Measurements from ENCODE around the gene OMP. TPM values are rescaled to one million over a fixed set of nuclear protein-coding genes. Genes with fewer than 3 reads are reported as not detected.

The OMP gene
- total RNA-seq, 2 donors from 2014 or later, result 0.76 TPM; not detected in 1

DNA sequence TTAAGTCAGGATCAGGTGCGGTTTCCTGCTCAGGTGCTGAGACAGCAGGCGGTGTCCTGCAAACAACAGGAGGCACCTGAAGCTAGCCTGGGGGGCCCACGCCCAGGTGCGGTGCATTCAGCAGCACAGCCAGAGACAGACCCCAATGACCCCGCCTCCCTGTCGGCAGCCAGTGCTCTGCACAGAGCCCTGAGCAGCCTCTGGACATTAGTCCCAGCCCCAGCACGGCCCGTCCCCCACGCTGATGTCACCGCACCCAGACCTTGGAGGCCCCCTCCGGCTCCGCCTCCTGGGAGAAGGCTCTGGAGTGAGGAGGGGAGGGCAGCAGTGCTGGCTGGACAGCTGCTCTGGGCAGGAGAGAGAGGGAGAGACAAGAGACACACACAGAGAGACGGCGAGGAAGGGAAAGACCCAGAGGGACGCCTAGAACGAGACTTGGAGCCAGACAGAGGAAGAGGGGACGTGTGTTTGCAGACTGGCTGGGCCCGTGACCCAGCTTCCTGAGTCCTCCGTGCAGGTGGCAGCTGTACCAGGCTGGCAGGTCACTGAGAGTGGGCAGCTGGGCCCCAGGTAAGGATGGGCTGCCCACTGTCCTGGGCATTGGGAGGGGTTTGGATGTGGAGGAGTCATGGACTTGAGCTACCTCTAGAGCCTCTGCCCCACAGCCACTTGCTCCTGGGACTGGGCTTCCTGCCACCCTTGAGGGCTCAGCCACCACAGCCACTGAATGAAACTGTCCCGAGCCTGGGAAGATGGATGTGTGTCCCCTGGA is 25.5 kb downstream of the OMP start, which contains the start of gene MYO7A:
TSS of gene MYO7A (plus strand) at position 327 of the 772 bp plus-strand sequence. CDS start 2,389 bp downstream, outside the sequence.
- intact Hi-C loops (cut with DNase I), result loop anchor here (5.0 to 10.0 kb wide), 3 partner anchors 59 to 427 kb away; no protein-coding TSS in a partner anchor

DNA sequence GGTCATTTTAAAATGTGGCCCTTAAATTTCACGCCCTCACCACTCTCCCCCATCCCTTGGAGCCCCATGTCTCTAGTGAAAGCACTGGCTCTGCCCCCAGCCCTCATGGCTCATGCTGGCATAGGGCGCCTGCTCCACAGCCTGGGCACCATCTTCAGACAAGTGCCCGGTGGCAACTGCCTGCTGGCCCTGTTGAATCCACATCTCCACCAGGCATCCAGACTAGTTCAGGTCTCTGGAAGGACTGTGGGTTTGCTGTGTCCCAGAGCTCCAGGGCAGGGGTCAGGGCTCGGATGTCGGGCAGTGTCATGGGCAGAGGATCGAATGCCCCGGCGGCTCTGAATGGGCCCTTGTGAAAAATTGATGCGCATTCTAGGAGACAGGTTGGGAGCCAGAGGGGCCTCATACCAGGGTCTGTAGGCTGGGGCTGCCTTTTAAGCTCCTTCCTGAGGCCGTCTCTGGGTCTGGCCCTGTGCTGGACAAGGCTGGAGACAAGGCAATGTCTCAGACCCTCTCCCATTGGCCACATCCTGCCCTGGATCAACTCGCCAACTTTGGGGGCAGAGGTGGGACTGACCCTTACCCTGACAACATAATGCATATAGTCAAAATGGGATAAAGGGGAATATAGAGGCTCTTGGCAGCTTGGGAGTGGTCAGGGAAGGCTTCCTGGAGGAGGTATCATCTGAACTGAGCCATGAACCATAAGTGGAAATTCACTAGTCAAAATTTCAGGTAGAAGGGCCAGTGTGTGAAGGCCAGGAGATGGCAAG is 26.6 kb downstream of the OMP start:
- intact Hi-C loops (cut with DNase I), result loop anchor here (5.0 to 10.0 kb wide), 3 partner anchors 58 to 426 kb away; no protein-coding TSS in a partner anchor
- DNase-seq (ENCODE audit: low spot score), result no peak

More for the DNA sequence above, 25.5 kb downstream of the OMP start, which contains the start of gene MYO7A:
- no peak for DNase-seq (ENCODE audit: low spot score)

DNA sequence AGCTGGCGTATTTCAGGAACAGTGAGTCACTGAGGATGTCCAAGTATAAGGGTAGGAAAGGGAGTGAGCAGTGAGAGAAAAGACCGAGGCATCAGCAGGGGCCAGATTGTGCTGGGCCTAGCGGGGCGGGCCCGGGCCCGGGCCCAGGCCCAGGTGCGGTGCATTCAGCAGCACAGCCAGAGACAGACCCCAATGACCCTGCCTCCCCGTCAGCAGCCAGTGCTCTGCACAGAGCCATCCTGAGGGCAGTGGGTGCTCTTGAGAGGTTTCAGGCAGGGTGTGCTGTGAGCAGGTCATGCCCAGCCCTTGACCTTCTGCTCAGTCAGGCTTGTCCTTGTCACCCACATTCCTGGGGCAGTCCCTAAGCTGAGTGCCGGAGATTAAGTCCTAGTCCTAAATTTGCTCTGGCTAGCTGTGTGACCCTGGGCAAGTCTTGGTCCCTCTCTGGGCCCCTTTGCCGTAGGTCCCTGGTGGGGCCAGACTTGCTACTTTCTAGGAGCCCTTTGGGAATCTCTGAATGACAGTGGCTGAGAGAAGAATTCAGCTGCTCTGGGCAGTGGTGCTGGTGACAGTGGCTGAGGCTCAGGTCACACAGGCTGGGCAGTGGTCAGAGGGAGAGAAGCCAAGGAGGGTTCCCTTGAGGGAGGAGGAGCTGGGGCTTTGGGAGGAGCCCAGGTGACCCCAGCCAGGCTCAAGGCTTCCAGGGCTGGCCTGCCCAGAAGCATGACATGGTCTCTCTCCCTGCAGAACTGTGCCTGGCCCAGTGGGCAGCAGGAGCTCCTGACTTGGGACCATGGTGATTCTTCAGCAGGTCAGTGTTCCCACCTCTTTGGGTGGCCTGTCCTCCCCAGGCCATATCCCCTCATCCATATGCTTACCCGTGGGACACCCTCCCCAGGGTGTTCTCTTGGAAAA is 27.5 kb downstream of the OMP start:
- intact Hi-C loops (cut with DNase I), result loop anchor here (5.0 to 10.0 kb wide), 3 partner anchors 57 to 425 kb away; no protein-coding TSS in a partner anchor
- no peak for DNase-seq (ENCODE audit: low spot score)

DNA sequence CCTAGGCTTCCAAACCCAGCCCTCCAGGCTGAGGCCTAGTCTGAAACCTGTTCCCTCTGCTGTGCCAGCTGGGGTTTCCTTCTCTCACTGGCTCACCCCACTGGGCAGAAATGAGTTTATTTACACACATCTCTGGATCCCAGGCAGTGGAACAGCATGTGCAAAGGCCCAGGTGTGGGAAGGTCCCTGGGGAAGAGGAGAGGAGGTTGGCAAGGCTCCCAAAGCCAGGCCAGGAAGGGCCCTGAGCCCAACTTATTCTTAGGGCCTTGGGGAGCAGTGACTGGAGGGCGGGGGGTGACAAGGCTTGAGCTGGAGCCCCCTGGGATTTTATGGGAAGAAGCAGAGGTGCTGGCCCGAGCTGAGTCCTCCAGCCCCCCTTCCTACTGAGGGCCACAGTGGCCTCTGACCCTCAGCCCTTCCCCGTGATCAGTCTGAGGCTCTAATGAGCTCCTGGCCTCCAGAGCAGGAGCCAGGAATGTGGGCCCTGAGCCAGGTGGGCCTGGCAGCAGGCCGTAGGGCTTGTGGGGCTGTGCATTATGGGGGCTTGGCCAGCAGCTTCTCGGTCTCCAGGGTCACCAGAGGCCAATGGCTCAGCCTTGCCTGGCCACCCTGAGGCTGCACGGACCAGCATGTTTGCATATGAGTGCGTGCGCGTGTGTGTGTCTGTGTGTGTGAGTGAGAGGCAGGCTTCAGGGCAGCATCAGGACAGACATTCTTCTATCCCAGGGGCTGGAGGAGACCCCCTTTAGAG is 28.3 kb downstream of the OMP start:
- no peak for DNase-seq (ENCODE audit: low spot score)
- intact Hi-C loops (cut with DNase I), result no loop called here

DNA sequence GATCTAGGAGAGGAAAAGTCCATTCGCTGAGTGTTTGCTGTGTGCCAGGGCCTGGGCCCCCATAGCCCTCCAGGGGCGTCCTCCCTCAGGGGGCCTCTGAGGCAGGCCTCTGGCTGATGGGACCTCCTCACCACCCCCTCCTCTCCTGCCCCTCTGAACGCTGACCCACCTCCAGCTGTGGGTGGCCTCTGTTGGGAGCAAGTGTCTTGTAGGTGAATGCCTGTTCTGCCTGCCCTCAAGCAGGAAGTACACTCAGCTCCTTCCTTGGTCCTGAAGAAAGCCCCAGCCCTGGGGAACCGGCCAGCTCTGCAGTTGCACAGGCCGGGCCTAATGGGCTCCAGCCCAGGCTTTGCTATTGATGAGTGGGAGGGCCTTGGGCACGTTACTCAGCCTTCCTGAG is 28.9 kb downstream of the OMP start:
- DNase-seq (ENCODE audit: low spot score), result no peak
- intact Hi-C loops (cut with DNase I), result no loop called here

DNA sequence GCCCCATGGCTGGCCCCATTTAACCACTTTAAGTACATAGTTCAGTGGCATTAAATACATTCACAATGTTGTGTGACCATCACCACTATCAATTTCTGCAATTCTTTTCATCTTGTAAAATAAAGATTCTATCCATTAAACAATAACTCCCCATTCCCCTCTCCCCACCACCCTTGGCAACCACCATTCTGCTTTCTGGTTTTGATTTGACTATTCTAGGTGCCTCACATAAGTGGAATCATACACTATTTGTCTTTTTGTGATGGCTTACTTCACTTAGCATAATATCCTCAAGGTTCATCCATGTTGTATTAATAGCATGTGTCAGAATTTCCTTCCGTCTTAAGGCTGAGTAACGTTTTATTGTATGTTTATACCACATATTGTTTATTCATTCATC is 32.4 kb downstream of the OMP start:
- intact Hi-C loops (cut with DNase I), result no loop called here

DNA sequence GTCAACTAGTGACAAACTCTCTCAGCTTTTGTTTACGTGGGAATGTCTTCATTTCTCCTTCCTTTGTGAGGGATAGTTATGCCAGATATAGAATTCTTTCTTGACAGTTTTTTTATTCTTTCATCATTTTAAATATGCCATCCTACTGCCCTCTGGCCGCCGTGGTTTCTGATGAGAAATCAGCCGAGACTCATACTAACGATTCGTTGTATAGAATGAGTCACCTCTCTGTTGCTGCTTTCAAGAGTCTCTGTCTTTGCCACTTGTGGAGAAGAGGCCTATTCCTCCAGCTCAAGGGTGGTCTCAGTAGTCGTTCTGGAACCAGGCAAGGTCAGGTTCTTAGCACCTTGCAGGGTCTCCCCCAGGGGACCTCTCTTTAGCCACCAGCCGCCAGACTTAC is 33.4 kb downstream of the OMP start:
- intact Hi-C loops (cut with DNase I), result no loop called here

More for the DNA sequence above, 32.4 kb downstream of the OMP start:
- DNase-seq (ENCODE audit: low spot score), result no peak

DNA sequence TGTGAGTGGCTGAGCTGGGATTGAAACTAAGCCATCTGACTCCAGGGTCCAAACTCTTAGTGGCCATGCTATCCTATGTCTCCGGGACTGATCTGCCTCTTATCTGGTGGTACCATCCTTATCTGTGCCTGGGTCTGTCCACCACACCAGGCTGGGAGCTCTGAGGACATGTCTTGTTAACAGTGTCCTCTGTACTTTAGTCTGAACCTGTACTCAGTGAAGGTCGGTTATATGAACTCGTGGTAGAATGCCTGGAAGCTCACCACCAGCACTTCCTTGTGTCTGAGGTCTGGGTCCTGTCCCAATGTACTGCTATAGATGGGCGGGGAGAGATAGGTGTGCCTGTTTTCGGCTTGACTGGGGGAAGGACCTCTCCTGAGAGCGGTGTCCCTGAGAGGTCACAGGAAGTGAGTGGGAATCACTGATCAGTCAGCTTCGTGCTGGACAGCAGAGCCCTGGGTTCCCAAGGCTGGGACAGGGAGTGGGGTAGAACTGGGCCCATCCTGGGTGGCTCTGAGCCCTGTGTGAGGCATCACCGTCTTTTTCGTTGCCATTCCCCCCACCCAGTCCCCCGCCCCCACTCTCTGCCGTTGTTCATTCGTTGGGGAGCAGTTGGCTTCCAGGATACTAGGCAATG is 34.3 kb downstream of the OMP start:
- no peak for DNase-seq (ENCODE audit: low spot score)
- intact Hi-C loops (cut with DNase I), result no loop called here

More for the DNA sequence above, 33.4 kb downstream of the OMP start:
- DNase-seq (ENCODE audit: low spot score), result no peak

DNA sequence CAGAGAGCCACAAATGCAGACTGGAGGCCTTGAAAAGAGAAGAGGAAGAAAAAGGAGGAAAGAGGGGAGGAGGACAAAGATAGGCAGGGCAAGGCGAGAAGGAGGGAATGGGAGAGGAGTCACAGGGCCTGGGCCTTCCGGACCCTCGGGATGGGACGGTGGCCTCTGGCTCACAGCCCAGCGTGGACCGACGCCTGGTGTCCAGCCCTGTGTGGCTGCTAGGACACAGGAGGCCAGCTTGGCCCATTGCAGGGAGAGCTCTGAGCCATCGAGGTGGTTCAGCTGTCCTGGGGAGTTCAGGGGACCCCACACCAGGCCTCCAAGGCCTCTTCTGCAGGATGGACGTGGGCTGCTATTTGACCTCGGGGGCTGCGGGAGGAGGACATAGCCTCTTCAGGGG is 34.8 kb downstream of the OMP start:
- DNase-seq (ENCODE audit: low spot score), result no peak
- intact Hi-C loops (cut with DNase I), result no loop called here

DNA sequence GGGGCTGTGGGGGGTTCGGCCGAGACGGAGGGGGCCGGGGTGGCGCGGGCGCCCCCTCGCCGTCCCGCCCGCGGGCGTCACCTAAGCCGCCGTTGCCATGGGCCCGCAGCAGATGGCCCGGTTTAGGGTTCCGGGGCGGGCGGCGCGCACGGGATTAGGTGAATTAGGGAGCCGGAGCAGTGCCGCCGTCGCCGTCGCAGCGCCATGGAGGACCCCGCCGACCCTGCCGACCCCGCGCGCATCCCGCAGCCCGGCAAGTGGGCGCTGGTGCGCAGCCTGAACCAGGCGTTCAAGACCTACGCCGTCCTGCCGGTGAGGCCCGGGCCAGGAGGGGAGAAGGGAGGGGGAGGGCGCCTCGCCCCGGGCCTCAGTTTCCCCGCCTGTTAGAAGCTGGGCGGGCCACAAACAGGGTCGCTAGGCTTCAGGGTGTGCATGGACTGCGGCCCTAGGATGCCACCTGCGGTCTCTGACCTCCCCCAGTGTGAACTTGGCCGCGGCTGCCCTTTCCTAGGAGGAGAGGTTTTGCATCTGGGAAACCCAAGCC is 35.5 kb downstream of the OMP start:
- DNase-seq (ENCODE audit: low spot score), result no peak
- intact Hi-C loops (cut with DNase I), result no loop called here

DNA sequence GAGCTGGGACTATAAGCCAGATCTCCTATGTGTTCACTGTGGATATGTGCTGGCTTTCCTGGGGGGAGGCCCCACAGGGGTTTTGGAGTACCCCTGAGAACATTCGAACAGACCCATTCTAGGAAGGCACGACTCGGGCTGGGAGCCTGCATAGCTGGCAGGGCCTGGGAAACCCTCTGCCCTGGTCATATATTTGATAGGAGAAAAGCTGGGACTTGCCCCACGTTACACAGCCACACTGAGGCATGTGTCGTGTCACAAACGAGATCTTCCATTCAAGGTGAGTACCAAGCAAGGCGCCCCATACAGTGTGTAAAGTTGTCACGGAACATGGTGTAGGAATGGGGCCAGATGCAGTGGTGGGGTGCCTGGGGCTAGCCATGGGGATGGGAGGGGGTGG is 36.6 kb downstream of the OMP start:
- intact Hi-C loops (cut with DNase I), result no loop called here
- DNase-seq (ENCODE audit: low spot score), result no peak

DNA sequence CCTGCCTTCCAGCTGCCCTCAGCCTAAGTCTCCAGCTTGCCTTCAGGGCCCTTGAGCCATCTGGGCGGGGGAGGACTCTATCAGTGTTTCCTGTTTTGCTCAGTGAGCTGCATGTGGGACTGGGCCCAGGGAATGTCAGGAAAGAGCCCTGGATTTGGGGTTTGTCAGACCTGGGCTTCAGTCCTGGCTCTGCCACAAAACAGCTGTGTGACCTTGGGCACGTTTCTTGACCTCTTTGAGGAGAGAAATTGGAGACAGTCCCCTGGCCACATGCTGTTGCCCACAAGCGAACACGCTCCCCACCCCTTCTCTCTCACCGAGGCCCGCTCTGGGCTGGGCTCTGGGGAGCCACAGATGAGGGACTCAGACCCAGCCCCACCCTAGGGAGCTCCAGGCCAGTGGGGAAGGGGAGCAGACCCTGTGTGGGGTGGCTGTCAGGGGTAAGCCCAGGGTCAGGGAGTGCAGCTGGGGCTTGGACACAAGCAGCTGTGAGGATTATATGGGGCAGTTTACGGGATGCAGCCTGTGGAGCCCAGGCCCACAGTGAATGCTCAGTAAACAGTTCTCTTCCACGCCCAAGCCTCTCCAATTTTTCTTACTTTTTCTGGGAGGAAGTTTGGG is 37.7 kb downstream of the OMP start:
- intact Hi-C loops (cut with DNase I), result no loop called here
- no peak for DNase-seq (ENCODE audit: low spot score)

DNA sequence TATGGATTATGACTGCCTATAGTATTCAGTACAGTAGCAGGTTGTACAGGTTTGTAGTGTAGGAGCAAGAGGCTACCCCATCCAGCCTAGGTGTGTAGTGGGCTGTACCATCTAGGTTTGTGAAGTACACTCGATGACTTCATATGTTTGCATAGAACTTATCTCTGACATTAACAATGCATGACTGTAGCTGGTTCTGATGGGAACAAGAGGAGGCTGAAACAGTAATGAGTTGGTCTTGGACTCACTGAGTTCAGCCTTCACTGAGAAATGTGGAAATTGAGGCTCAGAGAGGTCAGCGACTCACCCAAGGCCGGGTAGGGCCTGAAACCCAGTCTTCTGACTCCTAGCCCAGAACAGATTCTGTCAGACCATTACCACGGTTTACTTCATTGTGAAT is 38.4 kb downstream of the OMP start:
- no peak for DNase-seq (ENCODE audit: low spot score)
- intact Hi-C loops (cut with DNase I), result no loop called here

DNA sequence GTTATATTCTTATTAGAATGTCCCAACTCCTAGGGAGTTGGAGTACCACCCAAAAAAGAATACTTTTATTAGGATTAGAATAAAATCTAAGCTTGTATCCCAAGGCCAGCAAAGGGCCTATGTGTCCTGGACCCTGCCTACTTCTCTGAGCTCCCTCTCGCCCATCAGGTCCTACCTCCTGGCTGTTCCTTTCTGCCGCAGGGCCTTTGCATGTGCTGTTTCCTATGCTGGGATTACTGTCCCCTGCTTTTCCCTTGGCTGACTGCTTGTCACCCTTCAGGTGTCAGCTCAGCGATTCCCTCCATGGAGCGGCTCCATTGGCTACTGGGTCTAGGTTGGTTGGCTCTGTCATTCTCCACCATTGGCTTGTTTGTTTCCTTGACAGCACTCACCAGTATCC is 38.8 kb downstream of the OMP start:
- DNase-seq (ENCODE audit: low spot score), result no peak
- intact Hi-C loops (cut with DNase I), result no loop called here

DNA sequence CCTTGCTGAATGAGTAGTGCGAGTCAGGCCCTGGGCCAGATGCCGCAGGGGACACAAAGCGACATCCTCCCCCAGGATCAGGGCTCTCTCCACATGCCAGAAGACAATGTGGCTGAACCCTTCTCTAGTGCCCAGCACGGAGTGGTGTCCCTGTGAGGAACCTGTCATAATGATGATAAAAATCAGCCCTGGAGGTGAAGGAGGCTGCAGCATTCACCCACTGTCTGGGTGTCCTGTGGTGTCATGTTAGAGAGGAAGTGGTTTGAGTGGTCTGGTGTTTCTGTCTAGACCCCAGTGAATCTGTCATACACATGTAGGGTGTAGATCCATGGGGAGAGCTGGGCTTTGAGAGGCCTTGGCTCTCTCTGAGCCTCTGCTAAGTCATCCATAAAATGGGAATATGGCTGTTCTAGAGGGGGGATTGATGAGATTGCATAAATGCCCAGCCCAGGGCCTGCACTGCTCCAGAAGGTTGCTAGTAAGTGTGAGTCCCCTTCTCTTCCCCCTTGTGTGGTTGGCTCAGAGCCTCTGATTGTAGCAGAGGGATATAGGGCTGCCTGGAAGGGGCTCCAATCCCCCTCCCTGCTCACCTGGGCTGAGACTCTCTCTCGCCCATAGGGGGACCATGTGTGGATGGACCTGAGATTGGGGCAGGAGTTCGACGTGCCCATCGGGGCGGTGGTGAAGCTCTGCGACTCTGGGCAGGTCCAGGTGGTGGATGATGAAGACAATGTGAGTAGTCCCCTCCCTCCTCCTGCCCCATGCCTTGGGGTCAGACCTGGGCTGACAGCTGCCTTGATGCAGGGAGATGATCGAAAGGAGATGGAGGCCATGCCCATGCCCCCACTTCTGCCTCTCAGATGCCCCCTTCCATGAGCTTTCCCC is 39.7 kb downstream of the OMP start:
- intact Hi-C loops (cut with DNase I), result no loop called here
- no peak for DNase-seq (ENCODE audit: low spot score)

DNA sequence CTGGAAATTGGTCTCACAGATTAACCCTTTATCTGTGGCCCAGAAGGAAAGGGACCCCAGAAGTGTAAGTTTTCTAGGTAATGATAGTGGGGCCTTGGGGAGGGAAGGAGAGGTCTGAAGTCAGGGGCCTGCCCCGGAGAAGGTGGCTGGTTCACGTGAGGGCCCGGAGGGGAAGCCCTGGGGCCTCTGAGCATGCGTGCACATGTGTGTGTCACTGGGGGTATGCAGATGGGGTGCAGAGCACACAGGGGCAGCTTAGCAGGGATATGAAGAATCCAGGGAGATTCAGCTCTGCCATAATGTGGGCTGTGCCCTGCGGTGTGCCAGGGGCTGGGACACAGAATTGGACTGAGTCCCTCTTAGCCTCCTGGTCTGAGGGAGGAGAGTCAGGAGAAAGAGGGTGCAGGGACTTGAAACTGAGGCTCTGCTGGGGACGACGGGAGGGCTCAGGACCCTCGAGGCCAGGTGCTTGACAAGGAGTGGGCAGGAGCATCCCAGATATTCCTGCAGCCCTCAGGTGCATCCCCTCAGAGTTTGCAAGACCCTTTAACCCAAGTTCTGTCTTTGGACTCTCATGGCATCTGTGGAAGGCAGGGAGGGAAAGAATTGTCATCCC is 40.9 kb downstream of the OMP start:
- intact Hi-C loops (cut with DNase I), result no loop called here
- no peak for DNase-seq (ENCODE audit: low spot score)
